PC-3 (cell line): ENCODE measurements around the gene NPRL2. TPM values are rescaled to one million over a fixed set of nuclear protein-coding genes. Genes with fewer than 3 reads are reported as not detected.
A peak's percentile ranks its signal among the peaks of the same experiment; 100 is the strongest.

Experiments used
- ATAC-seq: fragments of 200-7000 bp; cut with Tn5 transposase; 2 replicates; pipeline ENCODE4 v1.9.1; 2020; ENCODE audit warnings: mild to moderate bottlenecking, moderate library complexity
- BruUV-seq: library from RNA; stranded (reverse); fragments of 400-500 nt; replicated peaks from 2 replicates; lab custom pipeline; 2021; lab: Mats Ljungman, UMichigan
- CTCF ChIA-PET: fragments of 300-600 bp; sonication (Branson Sonifier 250); formaldehyde crosslinking; loops from one replicate; lab custom pipeline; 2022; ENCODE audit warnings: antibody characterized with exemption; lab: Charles Lee
- POLR2A ChIA-PET: fragments of 300-600 bp; sonication (Branson Sonifier 250); formaldehyde crosslinking; loops from one replicate; lab custom pipeline; 2022; ENCODE audit warnings: antibody characterized with exemption; ENCODE audit not compliant: unreplicated experiment; lab: Charles Lee
- DNase-seq: peaks from one replicate; pipeline ENCODE4 v3.0.0-alpha.2; 2015
- H2AFZ ChIP-seq: fragments of 300-600 bp; sonication (generic); 2 replicates; pipeline ENCODE4 v1.6.0; 2016; ENCODE audit warnings: antibody characterized with exemption, low read length
- H3F3A ChIP-seq: fragments of 300-600 bp; sonication (generic); one replicate; pipeline ENCODE4 v1.6.0; 2017; ENCODE audit warnings: antibody characterized with exemption, low read length, control low read depth, mild to moderate bottlenecking; ENCODE audit not compliant: unreplicated experiment
- H3K27ac ChIP-seq: fragments of 300-600 bp; sonication (generic); 2 replicates; pipeline ENCODE4 v1.5.1; 2016; ENCODE audit warnings: mild to moderate bottlenecking, low read length
- H3K27me3 ChIP-seq: fragments of 300-600 bp; sonication (generic); 2 replicates; pipeline ENCODE4 v1.6.1; 2016; ENCODE audit warnings: low read length, mixed read lengths
- H3K36me3 ChIP-seq: fragments of 300-600 bp; sonication (generic); 2 replicates; pipeline ENCODE4 v1.6.1; 2016; ENCODE audit warnings: low read depth, mixed run types, low read length, mixed read lengths
- H3K4me1 ChIP-seq: fragments of 300-600 bp; sonication (generic); 2 replicates; pipeline ENCODE4 v1.5.1; 2016; ENCODE audit warnings: low read length; ENCODE audit not compliant: insufficient read depth
- H3K4me2 ChIP-seq: fragments of 300-600 bp; sonication (generic); 2 replicates; pipeline ENCODE4 v1.6.0; 2016; ENCODE audit warnings: low read length
- H3K4me3 ChIP-seq: fragments of 300-600 bp; sonication (generic); 2 replicates; pipeline ENCODE4 v1.5.1; 2016; ENCODE audit warnings: mild to moderate bottlenecking, low read length, mixed read lengths
- H3K79me2 ChIP-seq: fragments of 300-600 bp; sonication (generic); 2 replicates; pipeline ENCODE4 v1.6.1; 2017; ENCODE audit warnings: low read length, mixed read lengths
- H3K9ac ChIP-seq: fragments of 300-600 bp; sonication (generic); 2 replicates; pipeline ENCODE4 v1.6.0; 2016; ENCODE audit warnings: mild to moderate bottlenecking, low read length
- H3K9me2 ChIP-seq: fragments of 300-600 bp; sonication (generic); replicated peaks from 2 replicates; pipeline ENCODE4 v1.6.1; 2016; ENCODE audit warnings: mixed run types, low read length, mixed read lengths
- H3K9me3 ChIP-seq: fragments of 300-600 bp; sonication (generic); 2 replicates; pipeline ENCODE4 v1.6.1; 2016; ENCODE audit warnings: low read length, mixed read lengths
- H4K20me1 ChIP-seq: fragments of 300-600 bp; sonication (generic); 2 replicates; pipeline ENCODE4 v1.6.1; 2016; ENCODE audit warnings: low read length, mixed read lengths
- EZH2 ChIP-seq: fragments of 300-600 bp; sonication (generic); IDR thresholded peaks from one replicate; pipeline ENCODE4 v1.6.1; 2017; ENCODE audit warnings: antibody characterized with exemption, mild to moderate bottlenecking, low read length; ENCODE audit not compliant: unreplicated experiment
- EZH2phosphoT487 ChIP-seq: fragments of 300-600 bp; sonication (generic); IDR thresholded peaks from 2 replicates; pipeline ENCODE4 v1.6.1; 2018; ENCODE audit warnings: mild to moderate bottlenecking, antibody characterized with exemption, low read length, borderline replicate concordance
- intact Hi-C: fragments of 100-400 bp; cut with micrococcal nuclease; formaldehyde crosslinking; loops from 2 replicates; pipeline ENCODE4 v1.9.0; 2023
- total RNA-seq: library from RNA; depleted of rRNA; stranded (reverse); fragments of >200 nt; gene quantifications from 2 replicates; pipeline ENCODE4 v1.2.3, GENCODE V29; 2014
- TF ChIP-seq, protein P1 (sequence below): fragments of 300-600 bp; sonication (generic); conservative IDR thresholded peaks from 2 replicates; pipeline ENCODE4 v1.5.1; 2017; ENCODE audit warnings: antibody characterized with exemption, low read depth, mild to moderate bottlenecking, low read length

Gene NPRL2
- total RNA-seq, 1 experiment from 2014 or later: 56.9 TPM

DNA sequence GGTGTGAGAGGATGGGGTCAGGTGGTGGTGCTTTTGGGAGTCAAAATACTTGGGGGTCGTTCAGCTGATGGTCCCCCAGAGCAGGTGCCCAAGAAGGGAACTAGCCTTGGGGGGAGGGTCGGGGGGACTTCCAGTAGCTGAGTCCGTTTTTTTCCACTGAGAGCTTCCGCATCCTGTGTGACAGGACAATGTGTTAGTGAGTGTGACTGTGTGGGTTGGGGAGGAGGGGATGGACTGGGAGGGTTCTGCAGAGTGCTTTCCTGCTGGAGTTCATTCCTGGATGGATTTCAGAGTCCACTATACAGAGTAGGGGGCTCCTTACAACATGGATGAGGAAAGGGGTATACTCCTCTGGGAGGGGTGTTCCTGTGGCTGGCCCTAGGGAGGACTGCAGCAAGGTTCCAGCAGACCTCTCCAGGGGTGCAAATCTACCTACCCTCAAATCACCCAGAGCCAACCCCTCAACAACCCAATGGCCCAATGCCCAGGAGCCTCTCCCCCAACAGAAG is 27.4 kb downstream of the NPRL2 start:
- Histone ChIP-seq H3K27me3 (no peaks in the 10 kb centered on the region), H2AFZ (no peak overlapping the region), H3K9me3 (no peaks in the 10 kb centered on the region), H3K9ac (no peak overlapping the region), H3K4me1 (peaks cover 31% of the 10 kb centered on the region), H3K4me2 (no peak overlapping the region), H3F3A (peaks cover under 1% of the 10 kb centered on the region), H3K9me2 (no peaks in the 10 kb centered on the region), H3K27ac (no peak overlapping the region), H3K36me3 (peaks cover 6% of the 10 kb centered on the region), H3K79me2 (peaks cover 47% of the 10 kb centered on the region), H4K20me1 (no peaks in the 10 kb centered on the region), H3K4me3 (no peak overlapping the region)
- intact Hi-C loops: loop anchor here (5.0 kb wide), 1 partner anchor 126 kb away; no protein-coding TSS in a partner anchor
- DNase-seq (no peak), ATAC-seq (no peak)
- TF ChIP-seq, protein P1, sequence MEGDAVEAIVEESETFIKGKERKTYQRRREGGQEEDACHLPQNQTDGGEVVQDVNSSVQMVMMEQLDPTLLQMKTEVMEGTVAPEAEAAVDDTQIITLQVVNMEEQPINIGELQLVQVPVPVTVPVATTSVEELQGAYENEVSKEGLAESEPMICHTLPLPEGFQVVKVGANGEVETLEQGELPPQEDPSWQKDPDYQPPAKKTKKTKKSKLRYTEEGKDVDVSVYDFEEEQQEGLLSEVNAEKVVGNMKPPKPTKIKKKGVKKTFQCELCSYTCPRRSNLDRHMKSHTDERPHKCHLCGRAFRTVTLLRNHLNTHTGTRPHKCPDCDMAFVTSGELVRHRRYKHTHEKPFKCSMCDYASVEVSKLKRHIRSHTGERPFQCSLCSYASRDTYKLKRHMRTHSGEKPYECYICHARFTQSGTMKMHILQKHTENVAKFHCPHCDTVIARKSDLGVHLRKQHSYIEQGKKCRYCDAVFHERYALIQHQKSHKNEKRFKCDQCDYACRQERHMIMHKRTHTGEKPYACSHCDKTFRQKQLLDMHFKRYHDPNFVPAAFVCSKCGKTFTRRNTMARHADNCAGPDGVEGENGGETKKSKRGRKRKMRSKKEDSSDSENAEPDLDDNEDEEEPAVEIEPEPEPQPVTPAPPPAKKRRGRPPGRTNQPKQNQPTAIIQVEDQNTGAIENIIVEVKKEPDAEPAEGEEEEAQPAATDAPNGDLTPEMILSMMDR: no peak
- TF ChIP-seq EZH2: no peak
- TF ChIP-seq EZH2phosphoT487: no peak
- ChIA-PET POLR2A (no interaction called here), CTCF (interaction anchor here (1.4 kb wide), 1 partner anchor 24 kb away, joined by 7 read pairs; the partner anchor contains the start of genes HYAL3 and NAA80)
- no TSS peak for BruUV-seq

DNA sequence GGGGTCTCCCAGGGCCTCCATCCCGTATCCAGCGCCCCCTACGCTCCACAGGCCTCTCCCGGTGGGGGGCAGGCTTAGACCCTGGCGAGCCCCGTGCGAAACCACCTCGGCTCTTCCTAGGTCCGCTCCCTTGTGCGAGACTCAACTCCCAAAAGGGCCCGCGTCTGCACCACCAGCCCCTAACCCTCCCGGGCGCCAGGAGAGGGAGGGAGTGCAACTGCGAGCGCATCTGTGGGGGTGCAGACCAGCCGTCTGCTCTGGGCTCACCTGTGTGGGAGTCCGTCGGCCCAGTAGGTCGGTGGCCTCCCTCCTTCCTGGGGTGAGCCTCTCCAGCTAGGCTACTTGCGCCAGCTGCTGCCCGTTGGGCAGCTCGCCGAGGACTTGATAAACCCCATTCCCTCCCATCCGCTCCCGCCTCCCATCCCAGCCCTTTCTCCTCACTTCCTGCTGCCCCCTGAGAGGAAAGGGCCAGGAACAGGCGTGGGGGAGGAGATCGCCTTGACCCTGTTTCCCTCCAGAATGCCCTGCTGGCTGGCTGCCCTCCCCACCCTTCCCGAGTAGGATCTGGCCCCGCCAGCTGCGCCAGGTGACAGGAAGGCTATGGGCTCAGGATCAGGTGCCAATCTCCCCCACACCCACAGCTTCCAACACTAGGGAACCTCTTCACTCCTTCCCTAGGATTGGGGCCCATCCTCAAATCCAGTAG is 28.0 kb downstream of the NPRL2 start, which contains the start of gene HYAL2:
TSS of gene HYAL2 (minus strand) at position 360 of the 706 bp plus-strand sequence. CDS start 2,256 bp downstream, outside the sequence.
- Histone ChIP-seq H3K9ac (peak within 1 kb of the TSS; percentile 93), H3K79me2 (peaks cover 45% of the 10 kb centered on the region), H3K4me2 (peak within 1 kb of the TSS; percentile 99), H3K4me1 (peaks cover 37% of the 10 kb centered on the region), H3K4me3 (peak within 1 kb of the TSS; percentile 97), H3K27ac (peak within 1 kb of the TSS; percentile 86), H3K27me3 (no peaks in the 10 kb centered on the region), H2AFZ (peak within 1 kb of the TSS; percentile 92), H4K20me1 (no peaks in the 10 kb centered on the region), H3K9me2 (no peaks in the 10 kb centered on the region), H3F3A (peaks cover 7% of the 10 kb centered on the region), H3K36me3 (peaks cover 6% of the 10 kb centered on the region), H3K9me3 (no peaks in the 10 kb centered on the region)
- ATAC-seq (no peak), DNase-seq (no peak)
- POLR2A ChIA-PET: no interaction called here
- CTCF ChIA-PET: no interaction called here
- TF ChIP-seq EZH2: no peak
- no peak for TF ChIP-seq EZH2phosphoT487
- TF ChIP-seq, protein P1: no peak
- no TSS peak for BruUV-seq
- intact Hi-C loops: loop anchor here (5.0 kb wide), 1 partner anchor 125 kb away; no protein-coding TSS in a partner anchor

DNA sequence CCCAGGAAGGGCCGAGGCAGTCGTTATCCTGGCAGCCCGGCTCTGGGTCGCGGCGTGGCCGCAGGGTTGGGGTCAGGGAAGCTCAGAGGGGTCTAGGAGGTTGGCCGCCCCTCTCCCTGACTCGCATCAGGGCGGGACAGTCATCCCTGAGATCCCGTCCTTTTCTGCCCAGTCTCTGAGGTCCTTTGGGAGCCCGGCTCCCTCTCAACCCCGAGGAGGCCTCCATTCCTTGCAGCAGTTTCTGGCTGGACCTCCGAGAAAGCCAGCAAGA is 28.5 kb downstream of the NPRL2 start:
- H3K9me2 ChIP-seq: no peaks in the 10 kb centered on the region
- intact Hi-C loops: loop anchor here (5.0 kb wide), 1 partner anchor 125 kb away; no protein-coding TSS in a partner anchor
- no peaks in the 10 kb centered on the region for H4K20me1 ChIP-seq
- CTCF ChIA-PET: interaction anchor here (1.0 kb wide), 2 partner anchors 23 to 57 kb away, joined by 7 to 8 read pairs; partner anchors contain the start of genes HYAL3 and NAA80
- H3K4me3 ChIP-seq: peak overlapping the region; percentile 97; the same call in 1 of the 2 replicates
- DNase-seq (no peak), ATAC-seq (no peak)
- H3K79me2 ChIP-seq: peaks cover 40% of the 10 kb centered on the region
- no peak overlapping the region for H3K9ac ChIP-seq
- no peaks in the 10 kb centered on the region for H3K9me3 ChIP-seq
- H3K27me3 ChIP-seq: no peaks in the 10 kb centered on the region
- no peak overlapping the region for H3K27ac ChIP-seq
- no TSS peak for BruUV-seq
- H3K4me2 ChIP-seq: peak overlapping the region; percentile 99
- TF ChIP-seq, protein P1: no peak
- TF ChIP-seq EZH2phosphoT487: no peak
- TF ChIP-seq EZH2: no peak
- H3K4me1 ChIP-seq: peaks cover 39% of the 10 kb centered on the region
- peak overlapping the region; percentile 92; the same call in 1 of the 2 replicates for H2AFZ ChIP-seq
- POLR2A ChIA-PET: no interaction called here
- H3F3A ChIP-seq: peaks cover 12% of the 10 kb centered on the region
- H3K36me3 ChIP-seq: peaks cover 6% of the 10 kb centered on the region
